DMS53 treated with DMSO at 0.1 percent for 48 hours (cell line): ENCODE measurements around the gene PIK3CB.

ENCODE experiments used
- DNase-seq: peaks from one replicate; lab custom pipeline; 2025; ENCODE audit not compliant: unreplicated experiment; lab: John Stamatoyannopoulos, UW

The PIK3CB gene

DNA sequence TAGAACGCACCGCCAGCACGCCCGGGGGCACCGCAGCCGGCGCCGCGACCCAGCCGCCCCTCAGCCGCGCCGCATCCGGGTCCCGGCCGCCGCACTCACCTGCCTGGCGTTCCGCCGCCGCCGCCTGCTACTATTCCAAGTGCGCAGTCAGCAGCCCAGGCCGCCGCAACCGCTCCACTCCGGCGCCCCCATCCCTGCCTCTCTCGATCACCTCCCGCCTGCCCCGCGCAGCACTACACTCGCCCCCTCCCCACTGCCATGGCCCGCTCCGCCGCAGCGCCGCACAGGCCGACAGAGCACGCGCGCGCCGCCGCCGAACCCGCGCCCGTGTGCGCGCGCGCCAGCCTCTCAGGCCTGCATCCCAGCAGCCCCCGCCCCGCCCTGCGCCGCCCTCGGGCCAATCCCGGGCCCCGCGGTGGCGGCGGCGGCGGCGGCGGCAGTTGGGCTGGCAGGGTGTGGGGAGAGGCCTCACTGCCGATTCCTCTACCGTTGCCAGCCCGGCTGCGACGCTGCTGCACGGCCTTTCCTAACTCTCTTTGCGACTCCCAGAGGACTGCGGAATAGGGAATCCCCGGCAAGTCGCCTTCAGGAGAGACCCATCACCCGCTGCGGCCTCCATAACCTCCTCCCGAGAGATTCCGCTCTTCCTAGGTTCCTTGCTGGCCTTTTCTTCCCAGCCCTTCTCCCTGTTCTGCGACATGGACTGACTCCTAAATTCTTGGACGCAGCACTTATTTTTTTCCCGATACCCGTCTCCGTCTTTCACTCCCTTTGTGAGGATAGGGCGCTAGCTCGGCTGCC lies at the start of gene PIK3CB:
TSS of gene PIK3CB (minus strand) at position 333 of the 801 bp plus-strand sequence. CDS start 75,585 bp downstream, outside the sequence.
- DNase-seq = peak; percentile 73

GRCh38 chr3:138881233-138881632 lies 46.5 kb upstream of the PIK3CB start:
- DNase-seq = no peak

DNA sequence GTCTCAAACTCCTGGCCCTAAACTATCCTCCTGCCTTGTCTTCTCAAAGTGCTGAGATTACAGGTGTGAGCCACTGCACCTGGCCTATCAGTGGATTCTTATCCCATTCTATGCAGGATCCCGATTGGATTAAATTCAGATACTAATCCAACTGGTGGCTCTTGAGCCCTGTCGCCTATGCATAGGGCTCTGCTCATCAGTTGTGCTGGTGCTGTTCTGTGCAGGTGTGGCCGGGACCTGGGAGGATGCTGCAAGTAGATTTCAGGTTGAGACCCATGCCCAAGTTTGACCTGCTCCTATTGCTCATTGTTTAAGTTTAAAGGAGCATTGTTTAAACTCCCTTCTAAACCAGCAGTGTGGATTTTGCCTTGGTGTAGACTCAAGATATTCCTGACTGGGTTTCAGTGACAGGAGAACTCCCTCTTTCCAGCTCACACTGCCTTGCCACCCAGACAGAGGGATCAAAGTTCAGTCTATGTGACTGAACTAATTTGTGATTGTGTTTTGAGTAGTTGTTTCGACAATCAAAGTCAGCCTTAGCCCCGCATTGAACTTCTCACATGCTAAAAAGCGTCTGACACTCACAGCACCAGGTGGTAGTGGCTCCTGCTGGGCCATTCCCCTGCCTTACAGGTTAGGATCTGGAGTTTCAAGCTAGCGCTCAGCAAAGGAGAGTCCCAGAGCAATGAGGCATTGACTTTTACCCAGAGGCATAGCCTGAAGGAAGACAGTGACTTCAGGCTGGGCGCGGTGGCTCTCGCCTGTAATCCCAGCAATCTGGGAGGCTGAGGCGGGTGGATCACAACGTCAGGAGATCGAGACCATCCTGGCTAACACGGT lies 45.0 kb upstream of the PIK3CB start:
- DNase-seq = no peak

- no peak for DNase-seq
Observed at GRCh38 chr3:138877226-138877625, 42.5 kb upstream of the PIK3CB start.

DNA sequence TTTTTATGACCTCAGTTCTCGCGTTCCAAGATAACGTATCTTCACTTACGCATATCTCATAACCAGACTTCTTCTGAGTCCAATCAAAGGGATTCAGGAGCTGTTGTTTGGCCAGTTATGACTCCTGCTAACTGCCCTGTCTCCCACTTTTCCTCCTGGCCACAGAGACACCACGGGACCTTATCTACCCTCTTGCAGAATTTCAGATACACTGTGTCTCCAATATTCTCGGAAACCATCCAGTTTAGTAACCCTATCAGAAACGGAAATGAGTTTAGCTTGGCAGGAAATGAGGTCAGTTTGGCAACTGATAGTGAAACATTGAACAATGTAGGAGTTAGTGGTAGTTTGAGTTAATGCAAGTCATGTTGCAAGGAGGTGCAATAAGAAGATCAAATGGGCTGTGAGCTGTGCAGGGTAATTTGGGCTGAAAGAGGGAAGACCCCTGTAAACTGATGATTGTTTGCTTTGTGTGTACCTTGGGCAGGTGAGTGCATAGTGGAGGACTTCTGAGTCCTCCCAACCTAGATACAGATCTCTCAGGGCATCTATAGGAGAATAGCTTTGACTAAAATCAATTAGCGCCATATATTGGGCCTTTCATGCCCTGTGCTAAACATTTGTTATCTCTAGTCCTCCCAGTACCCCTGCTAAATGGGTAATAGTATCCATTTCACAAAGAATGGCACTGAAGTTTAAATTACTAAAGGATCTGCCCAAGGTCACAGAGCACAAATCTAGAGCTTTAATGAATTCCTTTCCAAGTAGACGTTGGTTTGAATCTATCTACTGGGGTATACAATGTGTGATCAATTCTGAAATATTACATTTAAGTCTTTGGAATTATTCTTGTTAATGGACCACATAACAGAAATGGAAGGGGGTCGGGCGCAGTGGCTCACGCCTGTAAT lies 41.3 kb upstream of the PIK3CB start:
- DNase-seq = no peak

- no peak for DNase-seq
Observed at GRCh38 chr3:138875096-138875753, 40.5 kb upstream of the PIK3CB start.

DNA sequence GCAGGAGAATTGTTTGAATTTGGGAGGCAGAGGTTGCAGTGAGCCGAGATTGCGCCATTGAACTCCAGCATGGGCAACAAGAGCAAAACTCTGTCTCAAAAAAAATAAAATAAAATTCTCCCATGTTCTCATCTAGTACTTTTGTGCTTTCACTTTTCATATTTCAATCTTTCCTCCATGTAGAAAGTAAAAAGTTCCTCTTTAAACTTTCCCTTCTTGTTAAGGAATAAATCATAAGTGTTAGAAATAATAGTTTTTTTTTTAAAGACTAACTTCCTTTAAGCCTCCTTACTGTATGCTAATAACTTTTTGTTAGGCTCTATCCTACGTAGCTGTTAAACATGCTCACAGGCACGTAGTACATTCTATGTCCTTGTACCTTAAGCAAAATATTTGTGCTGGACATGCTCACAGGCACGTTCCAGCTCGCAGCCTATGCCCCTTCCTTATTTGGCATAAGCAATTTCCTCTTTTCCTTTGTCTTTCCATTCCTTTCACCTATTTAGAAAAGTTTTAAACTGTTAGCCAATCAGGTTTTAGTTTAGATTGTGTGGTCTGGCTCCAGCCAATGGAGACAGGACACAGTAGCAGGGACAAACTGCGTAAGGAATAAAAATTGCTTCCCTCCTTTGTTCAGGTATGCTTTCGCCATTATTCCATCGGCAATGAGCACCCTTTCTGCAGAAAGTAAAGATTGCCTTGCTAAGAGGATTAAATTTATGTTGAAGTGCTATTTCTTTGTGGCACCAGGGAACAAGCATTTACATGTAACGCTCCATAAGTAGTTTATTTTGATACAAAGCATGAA lies 38.9 kb upstream of the PIK3CB start:
- no peak for DNase-seq

GRCh38 chr3:138872632-138873031 lies 37.9 kb upstream of the PIK3CB start:
- no peak for DNase-seq

DNA sequence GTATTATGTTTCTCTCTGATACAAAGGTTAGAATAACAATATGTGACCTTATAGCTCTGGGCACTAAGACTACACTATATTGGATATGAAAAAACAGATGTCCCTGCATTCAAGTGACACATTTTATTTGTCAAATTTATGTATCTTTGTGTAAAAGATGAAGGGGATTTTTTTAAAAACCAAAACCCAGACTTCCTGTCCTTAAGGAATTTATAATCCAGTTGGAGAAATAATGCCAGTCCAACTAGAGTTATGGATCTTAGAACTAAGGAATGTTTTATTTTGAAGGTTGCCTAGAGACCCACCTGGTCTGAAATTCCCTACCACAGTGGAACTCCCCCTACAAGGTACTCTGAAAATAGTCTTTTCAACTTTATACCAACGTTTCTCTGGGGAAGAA lies 33.3 kb upstream of the PIK3CB start:
- no peak for DNase-seq

DNA sequence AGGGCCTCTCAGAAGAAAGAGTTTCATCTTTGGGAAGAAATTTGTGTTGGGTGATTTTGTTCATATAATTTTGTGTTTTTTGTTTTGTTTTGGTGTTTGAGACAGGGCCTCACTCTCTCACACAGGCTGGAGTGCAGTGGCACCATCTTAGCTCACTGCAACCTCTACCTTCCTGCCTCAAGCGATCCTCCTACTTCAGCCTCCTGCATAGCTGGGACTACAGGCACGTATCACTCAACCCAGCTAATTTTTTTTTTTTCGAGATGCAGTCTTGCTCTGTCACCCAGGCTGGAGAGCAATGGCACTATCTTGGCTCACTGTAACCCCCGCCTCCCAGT lies 29.0 kb upstream of the PIK3CB start:
- DNase-seq = no peak

DNA sequence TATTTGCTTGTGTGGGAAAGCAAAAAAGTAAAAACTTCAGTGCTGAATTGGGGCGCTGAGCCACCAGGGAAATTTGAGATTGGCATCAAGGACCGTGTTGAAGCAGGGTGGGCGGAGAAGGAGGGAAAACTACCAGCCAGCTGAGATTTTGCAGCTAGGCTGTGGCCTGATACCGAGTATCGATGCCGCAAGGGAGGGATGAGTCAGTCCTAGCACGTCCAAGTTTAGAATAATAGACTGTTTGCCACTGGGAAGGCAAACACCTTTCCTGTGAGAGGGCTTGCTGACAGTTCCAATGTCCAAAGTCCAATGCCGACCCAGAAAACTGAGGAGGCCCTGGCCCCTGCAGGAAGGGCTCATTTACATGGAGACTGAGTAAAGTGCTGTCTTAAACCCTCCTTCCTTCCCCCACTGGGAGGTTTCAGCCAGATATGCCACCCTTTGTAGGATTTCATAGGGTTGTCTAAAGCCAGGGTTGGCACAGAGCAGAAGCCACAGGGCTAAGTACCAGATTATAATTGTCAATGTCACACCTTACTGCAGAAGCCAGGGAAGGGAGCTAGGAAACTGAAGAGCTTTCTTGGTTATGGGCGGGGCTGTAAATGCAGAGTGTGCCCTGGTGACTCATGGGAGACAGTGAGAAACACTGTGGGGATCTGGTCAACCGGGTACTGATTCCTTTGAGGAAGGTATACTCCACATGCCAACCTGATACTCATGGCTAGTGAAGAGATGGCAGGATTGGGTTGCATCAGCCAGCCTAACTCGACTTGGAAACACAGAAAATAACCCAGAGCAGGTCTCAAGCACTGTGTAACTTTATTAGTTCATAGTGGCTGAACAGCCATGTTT lies 28.4 kb upstream of the PIK3CB start:
- DNase-seq = peak; percentile 89

GRCh38 chr3:138862531-138862923 lies 27.8 kb upstream of the PIK3CB start:
- peak; percentile 43 for DNase-seq

DNA sequence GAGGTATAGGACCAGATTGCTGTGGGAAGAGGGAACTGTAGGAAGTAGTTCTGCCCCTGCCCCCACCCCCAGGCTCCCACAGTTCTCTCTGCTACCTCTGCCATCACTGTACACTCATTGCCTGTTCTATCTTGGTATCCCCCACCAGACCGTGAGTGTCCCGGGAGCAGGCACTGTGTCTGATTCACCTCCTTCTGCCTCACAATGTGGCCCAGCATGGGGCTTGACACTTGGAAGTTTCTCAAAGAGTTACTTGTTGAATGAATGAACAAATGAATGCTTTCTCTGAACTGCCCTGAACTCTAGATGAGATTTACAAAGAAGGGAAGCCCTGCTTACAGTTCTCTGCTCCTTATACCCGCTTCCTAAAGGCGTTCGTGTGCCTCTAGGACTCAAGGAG lies 27.1 kb upstream of the PIK3CB start:
- no peak for DNase-seq

- DNase-seq = no peak
Observed at GRCh38 chr3:138856799-138857198, 22.1 kb upstream of the PIK3CB start.

DNA sequence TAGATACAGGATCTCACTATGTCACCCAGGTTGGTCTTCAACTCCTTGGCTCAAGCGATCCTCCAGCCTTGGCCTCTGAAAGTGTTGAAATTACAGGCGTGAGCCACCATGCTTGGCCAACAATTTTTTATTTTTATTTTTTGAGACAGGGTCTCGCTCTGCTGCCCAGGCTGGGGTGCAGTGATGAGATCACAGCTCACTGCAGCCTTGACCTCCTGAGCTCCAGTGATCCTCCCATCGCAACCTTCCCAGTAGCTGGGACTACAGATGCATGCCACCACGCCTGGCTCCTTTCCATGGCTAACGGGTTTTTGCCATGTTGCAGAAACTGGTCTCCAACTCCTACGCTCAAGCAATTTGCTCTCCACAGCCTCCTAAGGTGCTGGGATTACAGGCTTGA lies 20.2 kb upstream of the PIK3CB start:
- no peak for DNase-seq

DNA sequence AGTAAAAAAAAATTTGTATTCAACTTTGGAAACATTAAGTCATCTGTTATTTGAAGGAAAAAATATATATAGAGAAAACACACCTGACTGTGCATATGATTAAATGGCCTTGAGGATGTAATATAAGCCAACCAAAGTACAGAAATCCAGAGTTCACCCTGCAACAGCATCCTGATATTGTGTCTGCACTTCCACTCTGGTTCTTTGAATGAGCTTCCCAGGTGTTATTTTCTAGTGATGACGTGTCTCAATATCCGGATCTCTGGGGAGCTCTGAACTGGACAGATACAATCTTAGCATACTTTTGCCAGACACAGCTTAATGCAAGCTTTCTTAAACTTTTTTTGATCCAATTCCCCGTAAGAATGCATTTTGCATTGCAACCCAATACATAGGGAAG lies 19.5 kb upstream of the PIK3CB start:
- DNase-seq = no peak

DNA sequence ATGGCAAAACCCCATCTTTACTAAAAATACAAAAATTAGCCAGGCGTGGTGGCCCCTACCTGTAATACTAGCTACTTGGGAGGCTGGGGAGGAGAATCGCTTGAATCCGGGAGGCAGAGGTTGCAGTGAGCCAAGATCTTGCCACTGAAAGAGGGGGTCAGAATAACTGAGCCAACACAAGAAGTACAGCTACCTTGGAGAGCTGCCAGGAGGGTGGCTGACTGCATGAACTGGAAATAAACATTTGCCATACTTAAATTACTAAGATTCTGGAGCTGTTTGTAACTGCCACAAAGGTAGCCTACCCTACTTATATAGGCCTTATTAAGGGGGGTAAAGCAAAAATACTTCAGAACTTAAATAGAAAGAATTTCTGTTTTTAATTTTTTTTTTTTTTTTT lies 15.4 kb upstream of the PIK3CB start:
- no peak for DNase-seq

GRCh38 chr3:138849222-138849940 lies 14.7 kb upstream of the PIK3CB start:
- no peak for DNase-seq
